Fibroblast of skin of back (primary cell): ENCODE results near the gene MDP1.
A peak's percentile ranks its signal among the peaks of the same experiment; 100 is the strongest.
"Not testable (repeated sequence)": the region's sequence is repeated elsewhere in the genome, so short reads cannot be mapped to it uniquely, and the experiment has no call there.

Experiments
- DNase-seq: peaks from one replicate; pipeline ENCODE4 v3.0.0-alpha.2; 2013

Gene MDP1

DNA sequence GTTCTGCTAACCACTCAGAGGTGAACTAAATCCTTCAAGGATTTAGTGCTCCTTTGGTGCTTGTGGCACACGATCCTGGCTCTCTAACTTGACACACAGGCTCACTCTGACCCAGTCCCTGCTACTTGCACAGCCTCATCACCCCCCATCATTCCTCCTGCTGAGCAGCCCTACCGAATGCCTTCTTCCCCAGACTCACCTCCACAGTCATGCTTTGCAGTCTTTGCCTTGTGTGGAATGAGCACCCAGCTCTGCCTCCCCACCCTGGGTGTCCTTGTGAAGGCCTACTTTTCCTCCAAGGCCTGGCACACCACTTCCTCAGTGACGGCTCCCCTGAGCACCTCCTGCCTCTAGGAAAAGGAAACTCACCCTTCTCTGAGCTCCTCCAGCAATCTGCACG is 34.5 kb upstream of the MDP1 start:
- no peak for DNase-seq

DNA sequence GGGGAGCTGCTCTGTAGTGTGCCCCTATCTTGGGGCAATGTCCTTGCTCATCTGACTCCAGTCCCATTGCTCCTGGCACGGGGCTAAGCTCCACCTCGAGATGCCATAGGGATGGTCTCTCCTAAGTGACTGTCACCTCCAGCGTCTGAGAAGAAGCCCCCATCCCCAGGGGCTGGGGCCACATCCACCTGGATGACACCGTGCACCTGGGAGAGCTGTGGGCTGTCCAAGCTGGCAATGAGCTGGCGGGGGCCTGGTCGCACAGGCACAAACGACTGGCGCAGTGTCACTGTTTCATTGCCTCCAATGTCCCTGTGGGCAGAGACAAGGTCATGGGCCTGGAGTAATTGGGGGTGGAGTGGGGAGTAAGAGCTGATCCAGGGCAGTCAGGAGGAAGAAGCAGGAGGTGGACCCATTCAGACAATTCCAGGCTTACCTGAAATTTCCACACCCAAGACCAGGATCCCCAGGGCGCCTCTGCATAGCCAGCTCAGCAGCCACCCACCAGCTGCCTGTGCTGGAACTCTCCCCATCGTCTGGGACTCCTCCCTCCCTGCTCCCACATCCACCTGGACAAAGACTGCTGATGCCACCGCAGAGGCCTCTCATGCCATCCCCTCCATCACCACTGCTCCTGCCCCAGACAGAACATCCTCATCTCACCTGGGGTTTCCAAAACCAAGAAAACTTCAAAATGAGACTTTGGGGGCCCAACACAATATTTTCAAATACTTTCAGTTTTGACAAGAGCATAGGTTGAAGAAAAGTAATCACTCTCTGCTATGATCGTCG is 33.6 kb upstream of the MDP1 start:
- no peak for DNase-seq

DNA sequence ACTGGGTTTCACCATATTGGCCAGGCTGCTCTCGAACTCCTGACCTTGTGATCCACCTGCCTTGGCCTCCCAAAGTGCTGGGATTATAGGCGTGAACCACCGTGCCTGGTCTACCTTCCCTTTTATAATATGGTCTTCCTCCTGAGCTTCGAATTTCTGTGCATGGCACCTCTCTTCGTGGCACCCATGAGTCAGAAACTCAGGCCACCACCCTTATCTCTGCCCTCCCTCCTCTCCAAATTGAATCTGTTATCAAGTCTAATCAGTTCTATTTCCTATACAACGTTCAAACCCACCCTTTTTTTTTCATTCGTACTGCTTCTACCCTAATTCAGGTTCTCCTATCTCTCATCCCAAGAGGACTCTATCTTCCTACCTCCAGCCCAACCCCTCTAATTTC is 31.6 kb upstream of the MDP1 start:
- no peak for DNase-seq

DNA sequence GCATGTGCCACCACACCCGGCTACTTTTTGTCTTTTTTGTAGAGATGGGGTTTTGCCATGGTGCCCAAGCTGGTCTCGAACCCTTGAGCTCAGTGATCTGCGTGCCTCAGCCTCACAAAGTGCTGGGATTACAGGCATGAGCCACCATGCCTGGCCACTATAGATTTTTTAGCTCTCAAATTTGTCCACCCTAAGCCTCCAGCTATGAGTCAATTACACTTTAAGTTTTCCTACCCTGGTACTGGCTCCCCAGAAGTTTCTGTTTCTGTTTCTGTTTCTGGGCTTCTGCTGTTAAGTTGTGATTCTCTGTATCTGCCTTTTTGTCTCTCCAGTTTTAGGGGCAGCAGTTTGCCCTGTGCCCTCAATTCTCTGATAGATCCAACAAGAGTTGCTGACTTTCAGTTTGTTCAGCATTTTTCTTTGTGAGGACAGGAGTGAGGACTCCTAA is 30.9 kb upstream of the MDP1 start:
- no peak for DNase-seq

DNA sequence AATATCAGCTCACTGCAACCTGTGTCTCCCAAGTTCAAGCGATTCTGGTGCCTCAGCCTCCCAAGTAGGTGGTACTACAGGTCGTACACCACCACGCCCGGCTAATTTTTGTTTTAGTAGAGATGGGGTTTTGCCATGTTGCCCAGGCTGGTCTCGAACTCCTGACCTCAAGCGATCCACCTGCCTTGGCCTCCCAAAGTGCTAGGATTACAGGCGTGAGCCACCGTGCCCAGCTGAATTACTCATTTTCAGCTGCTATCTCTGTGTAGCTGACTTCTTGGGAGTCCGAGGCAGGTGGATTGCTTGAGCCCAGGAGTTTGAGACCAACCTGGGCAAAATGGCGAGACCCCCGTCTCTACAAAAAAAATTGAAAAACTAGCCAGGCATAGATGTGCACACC is 29.5 kb upstream of the MDP1 start:
- DNase-seq: not testable (repeated sequence)

DNA sequence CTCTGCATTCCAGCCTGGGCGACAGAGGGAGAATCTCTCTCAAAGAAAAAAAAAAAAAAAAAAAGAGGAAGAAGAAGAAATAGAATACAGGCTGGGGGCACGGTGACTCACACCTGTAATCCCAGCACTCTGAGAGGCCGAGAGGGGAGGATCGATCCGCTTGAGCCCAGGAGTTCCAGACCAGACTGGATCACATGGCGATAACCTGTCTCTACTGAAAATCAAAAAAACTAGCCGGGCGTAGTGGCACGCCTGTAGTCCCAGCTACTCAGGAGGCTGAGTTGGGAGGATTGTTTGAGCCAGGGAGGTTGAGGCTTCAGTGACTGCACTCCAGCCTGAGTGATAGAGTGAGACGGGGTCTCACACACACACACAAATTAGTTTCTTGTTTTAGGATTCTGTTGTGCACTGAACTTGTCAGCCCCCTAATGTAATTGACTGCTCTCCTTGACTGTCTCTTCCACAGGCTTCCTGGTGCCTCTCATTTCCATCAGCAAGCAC is 27.5 kb upstream of the MDP1 start:
- DNase-seq: no peak

DNA sequence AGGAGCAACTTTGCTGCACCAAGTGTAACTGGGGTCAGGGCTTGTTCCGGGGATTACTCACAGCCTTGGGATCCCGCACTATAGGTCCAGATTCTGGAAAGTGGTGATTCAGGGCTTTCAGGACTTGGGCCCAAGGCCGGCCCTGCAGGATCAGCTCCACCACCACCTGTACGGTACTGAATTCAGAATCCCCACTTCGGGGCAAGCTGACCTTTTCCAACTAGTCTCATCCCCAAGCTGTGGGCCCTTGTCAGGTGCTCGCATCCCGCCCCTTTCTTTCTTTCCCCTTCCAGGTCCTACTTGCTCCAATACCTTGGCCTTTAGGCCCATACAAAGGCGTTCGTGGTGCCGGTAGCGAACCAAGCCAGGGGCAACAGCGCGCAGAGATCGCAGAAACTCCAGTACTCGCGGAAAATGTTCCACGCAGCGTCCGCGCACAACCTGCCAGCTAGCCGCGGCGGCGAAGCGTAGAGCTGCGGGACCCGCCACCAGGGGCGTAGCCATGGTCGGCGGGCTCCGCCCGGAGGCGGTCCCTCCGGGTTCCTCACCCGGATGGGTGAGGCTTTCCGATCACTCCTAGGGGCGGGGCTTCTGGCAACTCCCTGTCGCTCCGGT is 26.1 kb upstream of the MDP1 start:
- peak; percentile 92 for DNase-seq

DNA sequence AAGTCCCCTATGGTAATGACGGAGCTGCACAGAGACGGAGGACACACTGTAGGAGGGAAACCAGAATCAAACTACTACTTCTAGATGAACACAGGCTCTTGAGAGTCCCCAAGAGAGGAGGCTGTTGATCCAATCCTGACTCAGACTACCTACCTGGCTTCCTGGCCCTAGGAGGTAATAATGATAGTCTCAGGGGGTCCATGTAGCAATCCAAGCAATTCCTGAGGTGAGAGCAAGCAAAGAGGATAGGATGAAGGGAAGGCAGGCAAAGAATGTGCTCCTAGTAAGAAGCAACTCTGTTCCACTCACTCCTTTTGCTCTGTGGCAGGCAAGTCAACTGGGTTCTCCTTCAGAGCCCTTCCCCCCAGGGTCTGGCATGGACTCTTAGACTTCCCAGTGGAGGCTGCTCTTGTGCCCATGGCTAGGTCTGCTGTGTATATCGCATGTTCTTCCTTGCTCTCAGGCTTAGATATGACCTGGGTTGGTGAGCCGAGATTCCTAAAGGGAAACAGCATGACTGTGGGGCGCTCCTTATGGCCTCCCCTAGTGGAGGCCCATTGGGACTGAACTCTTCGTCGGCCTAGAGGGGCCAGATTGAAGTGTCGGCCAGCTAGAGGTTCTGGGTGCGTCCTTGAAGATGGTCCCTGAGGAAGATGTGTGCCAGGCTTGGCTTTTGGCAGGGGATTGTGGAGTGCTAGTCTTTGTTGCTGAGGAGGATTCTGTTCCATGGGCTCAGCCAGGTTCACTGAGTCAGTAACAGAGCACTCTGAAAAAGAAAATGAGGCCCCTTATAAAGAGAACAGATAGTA is 24.4 kb upstream of the MDP1 start:
- no peak for DNase-seq

DNA sequence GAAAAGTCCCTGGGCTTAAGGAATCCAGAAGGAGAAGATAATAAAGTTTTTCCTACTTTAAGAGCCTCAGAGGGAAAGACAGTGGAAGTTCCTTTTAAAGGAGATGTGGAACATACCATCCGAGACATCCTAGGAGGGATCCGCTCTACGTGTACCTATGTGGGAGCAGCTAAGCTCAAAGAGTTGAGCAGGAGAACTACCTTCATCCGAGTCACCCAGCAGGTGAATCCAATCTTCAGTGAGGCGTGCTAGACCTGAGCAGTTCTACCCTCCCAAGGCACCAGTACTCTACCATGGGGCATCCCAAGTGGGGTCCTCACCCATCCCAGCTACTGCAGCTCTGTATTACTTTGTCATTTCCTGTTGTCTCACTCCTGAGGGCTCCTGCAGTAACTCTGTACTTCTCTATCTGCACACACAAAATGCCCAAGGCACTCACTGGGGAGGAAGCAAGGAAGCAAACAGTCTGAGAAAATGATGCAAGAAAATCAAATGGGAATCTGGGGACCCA is 22.7 kb upstream of the MDP1 start:
- DNase-seq: no peak

DNA sequence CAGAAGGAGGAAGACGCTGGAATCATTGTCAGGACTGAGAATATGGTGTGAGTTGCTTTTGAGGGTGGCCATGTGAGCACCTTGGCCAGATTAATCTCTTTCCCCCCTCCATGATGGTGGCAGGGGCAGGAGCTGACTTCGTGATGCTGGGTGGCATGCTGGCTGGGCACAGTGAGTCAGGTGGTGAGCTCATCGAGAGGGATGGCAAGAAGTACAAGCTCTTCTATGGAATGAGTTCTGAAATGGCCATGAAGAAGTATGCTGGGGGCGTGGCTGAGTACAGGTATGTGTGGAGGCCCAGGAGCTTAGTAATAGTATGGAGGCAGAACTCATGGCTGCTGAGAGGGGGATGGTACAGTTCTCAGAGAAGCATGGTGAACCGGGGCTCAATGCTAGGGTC is 22.3 kb upstream of the MDP1 start:
- no peak for DNase-seq

DNA sequence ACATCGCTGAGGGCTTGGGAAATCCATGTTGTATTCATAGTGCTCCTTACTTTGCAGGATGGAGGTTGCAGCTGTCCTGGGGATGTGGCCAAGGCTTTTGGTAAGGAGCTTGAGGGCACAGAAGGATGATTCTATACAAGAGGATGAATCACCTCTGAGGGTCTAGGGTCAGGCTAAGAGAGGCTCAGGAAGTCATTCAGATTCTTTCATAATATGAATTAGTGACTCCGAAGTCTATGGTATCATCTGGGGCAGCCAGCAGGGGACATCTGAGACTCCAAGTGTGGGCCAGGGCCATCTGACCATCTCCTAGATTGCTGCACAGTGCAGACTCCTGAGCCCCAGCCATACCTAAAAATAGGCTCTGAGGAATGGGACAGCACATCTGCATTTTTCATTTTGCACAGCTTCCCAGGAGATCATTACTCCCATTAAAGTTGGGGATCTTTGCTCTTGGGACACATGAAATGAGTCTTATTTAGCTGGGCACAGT is 21.6 kb upstream of the MDP1 start:
- no peak for DNase-seq

DNA sequence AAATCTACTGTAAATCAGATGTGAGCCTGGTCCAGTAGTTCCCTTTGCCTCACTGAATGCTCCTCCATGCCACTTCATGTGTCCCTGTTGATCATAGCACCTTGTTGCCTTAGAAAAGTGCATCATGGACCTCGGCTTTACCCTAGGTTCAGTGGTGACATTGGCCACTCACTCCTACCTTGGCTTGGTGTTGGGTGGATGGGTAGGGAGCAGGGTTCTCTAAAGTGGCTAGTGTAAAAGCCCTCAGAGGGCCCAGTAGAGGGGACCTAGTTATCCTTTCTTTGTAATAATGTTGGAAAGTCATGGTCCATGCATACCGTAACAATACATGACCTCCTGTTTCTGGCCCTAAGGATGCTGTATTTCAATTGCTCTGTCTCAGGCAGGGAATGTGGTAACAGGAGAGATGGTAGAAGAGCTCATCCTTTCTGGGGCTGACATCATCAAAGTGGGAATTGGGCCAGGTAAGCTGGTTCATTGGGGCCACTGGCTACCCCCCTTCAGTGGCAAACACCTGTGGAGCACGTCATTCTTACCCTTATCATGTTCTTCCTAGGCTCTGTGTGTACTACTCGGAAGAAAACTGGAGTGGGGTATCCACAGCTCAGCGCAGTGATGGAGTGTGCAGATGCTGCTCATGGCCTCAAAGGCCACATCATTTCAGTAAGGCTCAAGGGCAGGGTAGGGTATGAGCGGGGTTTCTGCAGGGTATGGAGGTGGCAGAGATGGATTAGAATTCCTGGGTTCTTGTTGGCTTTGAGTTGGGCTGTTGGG is 21.0 kb upstream of the MDP1 start:
- DNase-seq: no peak

DNA sequence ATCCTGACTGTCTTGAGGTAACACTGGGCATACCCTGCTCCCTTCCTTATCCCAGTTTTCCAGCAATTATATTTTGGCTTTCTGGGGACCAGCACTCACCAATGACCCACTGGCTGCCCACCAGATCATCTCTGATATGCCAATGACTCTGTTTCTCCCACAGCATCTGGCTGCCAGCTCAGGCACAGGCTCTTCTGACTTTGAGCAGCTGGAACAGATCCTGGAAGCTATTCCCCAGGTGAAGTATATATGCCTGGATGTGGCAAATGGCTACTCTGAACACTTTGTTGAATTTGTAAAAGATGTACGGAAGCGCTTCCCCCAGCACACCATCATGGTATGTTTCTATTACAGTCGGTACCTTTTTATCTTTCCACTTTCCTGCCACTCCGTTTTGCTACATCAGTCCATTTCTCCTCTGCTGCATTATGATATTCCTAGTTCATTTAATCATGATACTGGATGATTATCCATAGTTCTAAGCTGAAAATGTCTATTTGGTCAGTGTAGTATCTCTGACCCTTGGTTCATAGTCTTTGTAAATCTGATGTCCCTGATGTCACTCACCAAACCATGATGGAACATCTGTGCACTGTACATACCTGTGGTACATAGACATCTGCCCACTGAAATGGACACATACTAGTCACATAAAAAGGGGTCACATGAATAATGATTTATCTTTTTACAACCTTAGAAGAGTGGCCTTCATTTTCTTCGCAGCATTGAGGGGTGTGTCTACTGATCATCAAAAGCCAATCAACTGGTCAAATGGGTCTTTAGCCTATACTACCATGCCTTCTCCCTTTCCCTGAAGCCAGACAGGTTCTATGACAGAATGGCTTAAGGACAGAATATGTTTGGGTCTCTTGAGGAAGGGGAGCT is 20.2 kb upstream of the MDP1 start:
- no peak for DNase-seq

DNA sequence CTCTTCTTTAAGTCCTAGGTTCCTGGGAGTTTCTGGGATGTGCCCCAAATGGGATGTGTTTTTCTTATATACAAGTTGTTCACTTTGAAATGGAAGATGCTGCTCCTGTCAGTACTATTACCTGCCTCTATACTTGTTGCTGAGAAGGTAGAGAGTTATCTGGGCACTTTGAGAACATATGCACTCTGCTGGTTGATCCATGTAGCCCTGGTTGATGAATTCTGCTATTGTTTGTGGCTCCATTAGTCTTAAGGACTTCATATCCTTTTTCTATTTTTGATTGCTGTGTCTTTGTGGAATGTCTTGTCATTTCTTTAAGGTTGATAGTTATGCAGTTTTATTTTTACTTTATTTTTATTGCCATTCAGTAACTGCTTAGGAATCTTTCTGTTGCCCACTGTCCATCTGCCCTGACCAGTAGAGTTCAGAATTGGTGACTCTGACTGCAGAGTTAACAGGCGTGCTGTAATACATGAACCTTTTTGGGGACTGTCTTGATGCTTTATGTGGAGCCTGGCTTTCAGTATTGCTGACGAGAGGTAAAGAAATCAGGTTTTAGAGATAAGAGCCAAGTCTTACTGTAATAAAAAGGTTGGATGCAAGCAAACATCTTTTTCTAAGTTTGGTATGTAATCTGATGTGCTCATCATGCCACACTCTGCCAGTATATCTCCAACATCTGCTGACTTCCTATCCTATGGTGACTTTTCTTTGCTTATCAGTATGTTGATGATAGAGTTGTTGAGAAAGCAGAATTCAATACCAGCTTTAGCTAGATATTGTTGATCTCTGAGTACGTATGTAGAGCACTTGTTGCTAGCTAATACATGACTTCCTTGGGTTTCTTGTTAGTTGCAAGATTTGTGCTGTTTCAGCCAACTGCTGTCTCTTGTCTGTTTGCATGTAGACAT is 18.5 kb upstream of the MDP1 start:
- DNase-seq: no peak

DNA sequence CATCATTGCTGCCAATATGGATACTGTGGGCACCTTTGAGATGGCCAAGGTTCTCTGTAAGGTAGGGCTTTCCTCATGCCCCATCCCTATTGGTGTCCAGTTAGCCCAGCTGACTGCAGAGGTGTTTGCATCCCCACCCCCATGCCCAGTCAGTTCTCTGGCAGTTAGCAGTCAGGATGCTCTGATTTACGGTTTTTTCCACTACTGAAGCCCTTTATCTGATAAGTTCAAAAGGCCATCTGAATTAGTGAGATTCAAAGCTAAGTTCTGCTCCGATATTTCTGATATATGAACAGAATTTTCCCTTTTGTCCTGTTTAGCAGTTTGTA is 17.6 kb upstream of the MDP1 start:
- DNase-seq: no peak

DNA sequence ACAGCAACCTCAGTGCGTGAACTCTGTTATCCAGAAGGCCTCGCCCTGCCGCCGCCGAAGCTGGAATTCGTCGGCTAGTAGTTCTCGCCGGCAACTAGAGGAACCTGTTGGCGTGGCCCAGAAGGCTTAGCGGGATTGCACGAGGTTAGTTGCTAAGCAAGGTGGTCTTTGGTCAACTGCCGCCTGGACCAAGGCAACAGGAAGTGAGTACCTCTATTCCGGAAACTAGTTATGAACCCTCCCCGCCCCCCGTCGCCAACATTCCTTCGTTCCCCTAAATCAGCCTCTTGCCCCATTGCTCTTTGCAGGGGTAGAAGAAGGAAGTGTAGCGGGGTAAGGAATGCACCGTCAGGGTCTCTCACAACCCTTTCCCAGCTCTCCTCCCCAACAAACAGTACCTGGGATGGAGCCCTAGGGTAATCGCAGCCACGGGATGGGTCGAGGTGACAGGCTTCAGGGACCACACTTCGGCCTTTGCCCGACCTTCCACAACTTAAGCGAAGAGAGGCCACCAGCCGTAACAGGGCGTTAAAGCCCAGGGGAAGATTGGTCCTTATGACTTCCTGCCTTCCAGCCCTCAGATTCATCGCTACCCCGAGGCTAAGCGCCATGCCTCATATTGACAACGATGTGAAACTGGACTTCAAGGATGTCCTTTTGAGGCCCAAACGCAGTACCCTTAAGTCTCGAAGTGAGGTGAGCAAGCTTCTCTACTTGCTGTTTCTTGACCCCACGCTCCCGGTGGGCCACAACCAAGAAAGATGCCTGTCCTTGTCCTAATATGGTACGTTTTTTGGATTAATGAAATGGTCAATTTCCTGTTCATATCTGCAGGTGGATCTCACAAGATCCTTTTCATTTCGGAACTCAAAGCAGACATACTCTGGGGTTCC is 17.0 kb upstream of the MDP1 start, which contains the start of gene GMPR2:
GMPR2 (plus strand) TSS at position 285 of the 893 bp plus-strand sequence; CDS start at position 610, 325 bp downstream.
- DNase-seq: peak; percentile 12

DNA sequence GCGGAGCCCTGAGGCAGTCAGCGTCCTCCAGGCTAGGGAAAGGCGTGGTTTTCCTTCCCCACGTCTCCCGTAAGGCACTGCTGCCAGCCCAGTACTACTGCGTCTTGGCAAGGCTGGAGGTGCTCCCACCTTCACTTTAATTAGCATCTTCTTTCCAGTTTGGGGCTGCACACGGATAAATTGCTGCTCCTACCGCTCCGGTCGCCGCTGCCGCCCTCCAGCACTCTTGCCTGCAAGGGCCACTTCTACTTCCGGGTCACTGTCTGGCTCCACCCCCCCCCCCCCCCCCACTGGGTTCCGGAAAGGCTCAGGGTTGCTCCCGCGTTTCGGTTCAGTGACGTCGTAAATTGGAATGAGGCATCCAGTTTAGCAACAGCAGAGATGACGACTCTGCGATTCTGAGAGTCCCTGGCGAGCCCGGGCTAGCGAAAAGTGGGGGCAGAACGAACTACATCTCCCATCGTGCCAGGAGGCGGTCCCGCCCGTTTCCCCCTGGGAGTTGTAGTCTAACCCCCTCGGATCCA is 16.3 kb upstream of the MDP1 start, which contains the start of gene NEDD8:
NEDD8 (minus strand) TSS at position 247 of the 524 bp plus-strand sequence; CDS start at position 147, 100 bp downstream.
- peak; percentile 98 for DNase-seq
